Activated naive CD8-positive, alpha-beta T cell treated with anti-CD3 and anti-CD28 coated beads, Interleukin-2, amount 50 U/mL, for 24 hours (primary cell): ENCODE results near the gene CCDC85C.

ENCODE experiments used
- ATAC-seq: fragments of 150-1000 bp; cut with Tn5 transposase; one replicate; pipeline ENCODE4 v1.10.0; 2021
- DNase-seq: peaks from one replicate; pipeline ENCODE4 v3.0.0; 2021
- H3K27ac Mint-ChIP-seq: one replicate; pipeline ENCODE4 v1.8.0; 2021; ENCODE audit warnings: mild to moderate bottlenecking, mixed read lengths
- H3K27me3 Mint-ChIP-seq: one replicate; pipeline ENCODE4 v1.8.0; 2021; ENCODE audit warnings: mixed read lengths
- H3K36me3 Mint-ChIP-seq: one replicate; pipeline ENCODE4 v1.8.0; 2021; ENCODE audit warnings: low read depth, mixed read lengths
- H3K4me1 Mint-ChIP-seq: one replicate; pipeline ENCODE4 v1.8.0; 2021; ENCODE audit warnings: mixed read lengths
- H3K4me3 Mint-ChIP-seq: one replicate; pipeline ENCODE4 v1.8.0; 2021; ENCODE audit warnings: mild to moderate bottlenecking, moderate library complexity, mixed read lengths
- H3K9me3 Mint-ChIP-seq: one replicate; pipeline ENCODE4 v1.8.0; 2021; ENCODE audit warnings: mixed read lengths

Gene CCDC85C

GRCh38 chr14:99534333-99534732 is 69.7 kb downstream of the CCDC85C start:
- ATAC-seq, result no peak
- H3K27ac Mint-ChIP-seq, result no peak overlapping the region
- H3K9me3 Mint-ChIP-seq, result no peaks in the 10 kb centered on the region
- no peak for DNase-seq
- no peak overlapping the region for H3K4me3 Mint-ChIP-seq
- no peaks in the 10 kb centered on the region for H3K27me3 Mint-ChIP-seq
- no peaks in the 10 kb centered on the region for H3K36me3 Mint-ChIP-seq
- H3K4me1 Mint-ChIP-seq, result no peaks in the 10 kb centered on the region

DNA sequence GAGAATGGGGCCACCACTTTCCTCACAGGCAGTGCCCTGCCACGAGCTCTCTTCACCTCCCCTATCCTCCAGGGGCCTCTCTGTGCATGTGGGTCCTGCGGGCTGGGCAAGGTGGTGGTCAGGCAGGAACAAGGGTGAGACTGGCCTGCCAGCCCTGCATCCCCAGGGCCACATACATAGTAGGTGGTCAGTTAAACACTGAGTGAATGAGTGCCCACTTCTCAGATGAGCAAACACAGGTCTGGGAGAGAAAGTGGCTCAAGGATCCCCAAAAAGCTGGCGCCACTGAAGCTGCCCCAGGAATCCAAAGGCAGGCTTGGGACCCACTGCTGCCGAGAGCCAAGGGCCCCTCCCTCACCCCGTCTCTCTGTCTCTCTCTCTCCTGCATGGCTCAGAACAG is 71.7 kb downstream of the CCDC85C start:
- DNase-seq (no peak), ATAC-seq (no peak)
- no peaks in the 10 kb centered on the region for H3K4me1 Mint-ChIP-seq
- no peaks in the 10 kb centered on the region for H3K9me3 Mint-ChIP-seq
- H3K36me3 Mint-ChIP-seq, result no peaks in the 10 kb centered on the region
- H3K4me3 Mint-ChIP-seq, result no peak overlapping the region
- no peaks in the 10 kb centered on the region for H3K27me3 Mint-ChIP-seq
- H3K27ac Mint-ChIP-seq, result no peak overlapping the region

- Mint-ChIP-seq H3K27me3 (no peaks in the 10 kb centered on the region), H3K4me1 (no peaks in the 10 kb centered on the region)
- no peak for DNase-seq
Observed at GRCh38 chr14:99531251-99532096, 72.5 kb downstream of the CCDC85C start.

DNA sequence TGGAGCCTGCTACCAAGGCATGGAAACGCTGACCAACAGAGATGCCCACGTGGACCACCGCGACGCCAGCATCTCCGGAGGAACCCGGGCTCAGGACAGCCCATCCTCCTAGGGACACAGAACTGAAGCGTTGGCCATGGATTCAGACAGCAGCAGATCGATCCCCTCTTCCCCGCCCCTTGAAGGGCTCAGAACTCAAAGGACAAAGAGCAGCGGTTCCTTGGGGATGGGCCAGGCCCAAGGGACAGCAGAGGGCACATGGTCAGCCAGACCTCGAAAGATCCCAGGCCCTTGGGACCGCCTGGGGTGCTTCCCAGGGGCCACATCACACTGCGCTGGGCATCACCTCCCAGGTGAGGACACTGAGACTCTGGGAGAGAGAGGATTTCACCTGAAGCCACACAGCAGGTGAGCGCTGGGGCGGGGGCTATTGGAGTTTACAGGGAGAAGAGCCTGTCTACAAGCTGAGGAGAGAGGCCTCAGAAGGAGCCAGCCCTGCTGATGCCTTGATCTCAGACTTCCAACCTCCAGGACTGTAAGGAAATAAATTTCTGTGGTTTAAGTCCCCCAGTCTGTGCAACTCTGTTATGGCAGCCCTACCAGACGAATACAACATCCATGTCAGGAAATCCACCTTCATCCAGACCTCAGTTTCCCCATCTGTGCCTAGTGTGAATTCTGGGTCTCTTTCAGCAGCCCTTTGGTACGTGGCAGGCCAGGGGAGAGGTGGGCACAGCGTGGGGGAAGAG is 73.4 kb downstream of the CCDC85C start:
- Mint-ChIP-seq H3K36me3 (no peaks in the 10 kb centered on the region), H3K27ac (no peak overlapping the region)
- ATAC-seq, result no peak

More at GRCh38 chr14:99531251-99532096, 72.5 kb downstream of the CCDC85C start:
- Mint-ChIP-seq H3K4me3 (no peak overlapping the region), H3K27ac (no peak overlapping the region), H3K36me3 (no peaks in the 10 kb centered on the region), H3K9me3 (no peaks in the 10 kb centered on the region)
- no peak for ATAC-seq

GRCh38 chr14:99529899-99530298 is 74.1 kb downstream of the CCDC85C start:
- ATAC-seq (no peak), DNase-seq (no peak)
- H3K4me3 Mint-ChIP-seq, result no peak overlapping the region
- no peak overlapping the region for H3K27ac Mint-ChIP-seq
- no peaks in the 10 kb centered on the region for H3K9me3 Mint-ChIP-seq
- H3K4me1 Mint-ChIP-seq, result peaks cover 4% of the 10 kb centered on the region
- no peaks in the 10 kb centered on the region for H3K36me3 Mint-ChIP-seq
- no peaks in the 10 kb centered on the region for H3K27me3 Mint-ChIP-seq

More for the DNA sequence above, 73.4 kb downstream of the CCDC85C start:
- no peaks in the 10 kb centered on the region for H3K4me1 Mint-ChIP-seq
- H3K4me3 Mint-ChIP-seq, result no peak overlapping the region
- no peak for DNase-seq
- no peaks in the 10 kb centered on the region for H3K9me3 Mint-ChIP-seq
- no peaks in the 10 kb centered on the region for H3K27me3 Mint-ChIP-seq

GRCh38 chr14:99527427-99528076 is 76.5 kb downstream of the CCDC85C start:
- ATAC-seq (no peak), DNase-seq (no peak)
- Mint-ChIP-seq H3K9me3 (no peaks in the 10 kb centered on the region), H3K4me1 (peaks cover 4% of the 10 kb centered on the region), H3K27ac (no peak overlapping the region), H3K4me3 (no peak overlapping the region), H3K27me3 (no peaks in the 10 kb centered on the region), H3K36me3 (no peaks in the 10 kb centered on the region)

GRCh38 chr14:99527026-99527425 is 77.0 kb downstream of the CCDC85C start:
- ATAC-seq (no peak), DNase-seq (no peak)
- Mint-ChIP-seq H3K27ac (no peak overlapping the region), H3K4me1 (peaks cover 4% of the 10 kb centered on the region), H3K27me3 (no peaks in the 10 kb centered on the region), H3K4me3 (no peak overlapping the region), H3K36me3 (no peaks in the 10 kb centered on the region), H3K9me3 (no peaks in the 10 kb centered on the region)

DNA sequence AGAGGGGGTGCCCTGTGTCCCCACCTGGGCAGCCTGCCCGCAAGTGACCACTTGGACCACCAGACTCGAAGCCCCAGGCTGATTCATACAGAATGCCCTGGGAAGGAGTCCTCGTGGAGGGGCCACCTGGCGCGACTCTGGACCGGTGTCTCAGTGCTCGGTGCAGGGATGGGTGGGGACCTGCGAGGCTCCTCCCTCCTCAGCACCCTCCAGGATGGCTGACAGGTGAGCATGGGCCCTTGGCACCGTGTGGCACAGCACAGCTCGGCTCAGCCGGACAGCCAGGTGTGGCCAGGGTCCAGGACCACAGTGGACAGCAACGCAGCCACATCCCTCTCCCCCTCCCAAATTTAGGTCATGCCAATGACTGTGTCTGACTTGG is 78.3 kb downstream of the CCDC85C start:
- DNase-seq (no peak), ATAC-seq (no peak)
- H3K27ac Mint-ChIP-seq, result no peak overlapping the region
- H3K36me3 Mint-ChIP-seq, result no peaks in the 10 kb centered on the region
- H3K27me3 Mint-ChIP-seq, result no peaks in the 10 kb centered on the region
- H3K4me1 Mint-ChIP-seq, result peaks cover 4% of the 10 kb centered on the region
- H3K9me3 Mint-ChIP-seq, result no peaks in the 10 kb centered on the region
- no peak overlapping the region for H3K4me3 Mint-ChIP-seq

DNA sequence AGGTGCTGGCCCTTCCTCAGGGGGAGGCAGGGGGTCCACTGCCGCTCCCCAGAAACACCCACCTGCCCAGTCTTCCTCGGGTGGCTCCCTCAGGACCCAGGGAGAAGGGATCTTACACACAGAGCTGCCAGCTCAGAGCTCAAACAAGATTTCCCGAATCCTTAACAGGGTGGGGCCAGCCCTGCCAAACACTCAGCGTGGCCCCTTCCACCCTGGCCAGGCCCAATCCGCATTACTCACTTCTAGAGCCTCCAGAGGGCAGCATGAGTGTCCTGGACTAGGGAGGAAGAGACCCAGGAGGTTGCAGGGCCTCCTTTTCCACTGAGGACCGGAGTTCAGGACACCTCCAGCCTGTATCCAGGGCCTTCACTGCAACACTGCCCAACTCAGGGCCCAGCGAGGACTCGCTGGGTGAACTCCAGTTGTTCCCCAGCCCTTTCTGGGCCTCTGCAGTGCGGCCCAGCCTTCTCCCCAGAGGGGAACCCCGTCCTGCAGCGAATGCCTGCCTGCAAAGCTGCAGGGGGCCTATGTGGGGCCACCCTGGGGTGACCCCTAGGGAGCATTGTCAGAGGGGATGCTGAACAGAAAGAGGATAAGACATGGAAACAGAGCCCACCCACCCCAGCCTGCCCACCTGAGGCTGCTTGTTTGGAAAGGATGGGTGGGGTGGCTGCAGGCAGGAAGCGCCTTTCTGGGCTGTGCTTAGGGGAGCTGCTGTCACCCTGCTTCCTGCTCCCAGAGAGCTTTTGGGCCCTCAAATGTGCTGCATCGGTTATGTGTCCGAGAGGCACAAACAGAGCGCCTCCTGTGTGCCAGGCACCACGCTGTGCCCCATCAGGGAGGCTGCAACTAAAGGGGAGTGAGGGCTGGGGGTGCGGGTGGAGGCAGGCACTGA is 79.0 kb downstream of the CCDC85C start:
- DNase-seq (no peak), ATAC-seq (no peak)
- H3K4me1 Mint-ChIP-seq, result peaks cover 4% of the 10 kb centered on the region
- H3K4me3 Mint-ChIP-seq, result no peak overlapping the region
- H3K27me3 Mint-ChIP-seq, result no peaks in the 10 kb centered on the region
- H3K27ac Mint-ChIP-seq, result no peak overlapping the region
- no peaks in the 10 kb centered on the region for H3K9me3 Mint-ChIP-seq
- H3K36me3 Mint-ChIP-seq, result no peaks in the 10 kb centered on the region

DNA sequence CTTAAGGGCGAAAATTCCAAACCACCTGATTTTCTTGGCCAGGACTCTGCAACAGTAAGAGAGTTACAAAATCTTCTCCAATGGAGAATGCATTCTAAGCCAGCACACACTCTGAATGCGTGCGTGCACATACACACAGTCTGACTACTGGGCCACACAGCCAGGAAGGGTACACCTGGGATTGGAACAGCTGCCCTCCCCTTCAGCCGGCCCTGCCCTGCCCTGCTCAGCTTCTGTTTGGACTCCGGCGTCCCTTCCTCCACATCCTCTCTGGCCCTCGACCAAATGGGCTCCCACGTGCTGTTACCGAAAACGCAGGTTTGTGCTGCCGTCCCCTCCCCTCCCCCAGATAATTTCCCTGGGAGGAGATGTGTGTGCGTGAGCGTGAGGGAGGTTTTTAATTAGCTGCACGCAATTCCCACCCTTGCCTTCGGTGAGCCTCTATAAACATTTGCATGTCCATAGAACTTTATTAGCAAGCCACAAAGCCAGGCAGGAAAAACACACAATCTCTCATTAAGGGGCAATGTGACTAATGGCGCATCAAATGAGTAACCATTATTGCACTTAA is 79.8 kb downstream of the CCDC85C start:
- no peaks in the 10 kb centered on the region for H3K9me3 Mint-ChIP-seq
- no peaks in the 10 kb centered on the region for H3K27me3 Mint-ChIP-seq
- H3K27ac Mint-ChIP-seq, result no peak overlapping the region
- peaks cover 4% of the 10 kb centered on the region for H3K4me1 Mint-ChIP-seq
- H3K36me3 Mint-ChIP-seq, result no peaks in the 10 kb centered on the region
- H3K4me3 Mint-ChIP-seq, result no peak overlapping the region
- DNase-seq, result no peak
- ATAC-seq, result no peak

DNA sequence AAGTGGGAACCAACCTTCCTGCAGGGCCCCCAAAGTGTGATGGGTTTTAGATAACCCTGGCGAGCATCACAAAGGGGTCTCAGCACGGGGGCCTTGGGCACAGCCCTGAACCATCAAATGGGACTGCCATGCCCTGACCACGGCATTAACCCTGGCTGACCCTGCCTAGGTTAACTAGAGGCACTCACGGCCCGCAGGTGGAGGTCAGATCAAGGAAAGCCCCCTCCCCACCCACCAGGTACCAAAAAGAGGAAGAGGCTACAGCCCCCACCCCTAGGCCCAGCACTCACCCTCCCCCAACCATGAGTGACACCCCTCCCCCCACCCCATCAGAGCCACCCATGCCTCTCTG is 80.3 kb downstream of the CCDC85C start:
- no peak for ATAC-seq
- Mint-ChIP-seq H3K4me1 (peaks cover 4% of the 10 kb centered on the region), H3K27me3 (no peaks in the 10 kb centered on the region), H3K9me3 (no peaks in the 10 kb centered on the region), H3K27ac (no peak overlapping the region), H3K36me3 (no peaks in the 10 kb centered on the region), H3K4me3 (no peak overlapping the region)
- DNase-seq, result no peak

- Mint-ChIP-seq H3K27me3 (no peaks in the 10 kb centered on the region), H3K36me3 (no peaks in the 10 kb centered on the region), H3K4me3 (no peak overlapping the region), H3K9me3 (no peaks in the 10 kb centered on the region), H3K4me1 (peaks cover 4% of the 10 kb centered on the region), H3K27ac (no peak overlapping the region)
- DNase-seq (no peak), ATAC-seq (no peak)
Observed at GRCh38 chr14:99522934-99523703, 80.9 kb downstream of the CCDC85C start.

- ATAC-seq (no peak), DNase-seq (no peak)
- no peak overlapping the region for H3K27ac Mint-ChIP-seq
- no peak overlapping the region for H3K4me3 Mint-ChIP-seq
- peaks cover 4% of the 10 kb centered on the region for H3K4me1 Mint-ChIP-seq
- no peaks in the 10 kb centered on the region for H3K27me3 Mint-ChIP-seq
- H3K36me3 Mint-ChIP-seq, result no peaks in the 10 kb centered on the region
- H3K9me3 Mint-ChIP-seq, result no peaks in the 10 kb centered on the region
Observed at GRCh38 chr14:99522457-99522891, 81.5 kb downstream of the CCDC85C start.
